Measurements from ENCODE around the gene ROBO3.

ROBO3 gene

GRCh38 chr11:124884340-124884739 lies 19.1 kb downstream of the ROBO3 start:
- H3K27ac ChIP-seq (ENCODE audit: low read length): no peak overlapping the region
- no peak for ATAC-seq (ENCODE audit: insufficient read depth, low read depth)
- H3K27me3 ChIP-seq (ENCODE audit: insufficient read depth, low read length, poor library complexity): peaks cover 3% of the 10 kb centered on the region
- H3K4me2 ChIP-seq (ENCODE audit: insufficient read depth, low read length): no peak overlapping the region
- H2AFZ ChIP-seq (ENCODE audit: low read depth, low read length): no peak overlapping the region
- H3K9ac ChIP-seq (ENCODE audit: low read depth, low read length): no peak overlapping the region
- H3K4me3 ChIP-seq (ENCODE audit: low read depth in 1 of 2, low read length in 2 of 2): no peak overlapping the region
- H4K20me1 ChIP-seq (ENCODE audit: insufficient read depth, low read length): no peaks in the 10 kb centered on the region; the same call in 1 of the 2 replicates
- TF ChIP-seq EZH2 (IDR thresholded peaks at IDR 0.05; ENCODE audit: borderline replicate concordance, low read depth, low read length, severe bottlenecking) (no peak), CTCF (IDR thresholded peaks at IDR 0.05; ENCODE audit: borderline replicate concordance, extremely low read depth, low read length, poor library complexity, severe bottlenecking) (no peak)
- no peaks in the 10 kb centered on the region for H3K36me3 ChIP-seq (ENCODE audit: insufficient read depth, low read length)
- no peaks in the 10 kb centered on the region for H3K79me2 ChIP-seq (ENCODE audit: insufficient read depth, low read length)
- DNase-seq: no peak
- H3K4me1 ChIP-seq (ENCODE audit: insufficient read depth, low read length): no peaks in the 10 kb centered on the region
- no peaks in the 10 kb centered on the region for H3K9me3 ChIP-seq (ENCODE audit: insufficient read depth, low read length, severe bottlenecking)

GRCh38 chr11:124884869-124885479 lies 19.7 kb downstream of the ROBO3 start:
- peaks cover 3% of the 10 kb centered on the region for H3K27me3 ChIP-seq (ENCODE audit: insufficient read depth, low read length, poor library complexity)
- TF ChIP-seq CTCF (IDR thresholded peaks at IDR 0.05; ENCODE audit: borderline replicate concordance, extremely low read depth, low read length, poor library complexity, severe bottlenecking) (no peak), EZH2 (IDR thresholded peaks at IDR 0.05; ENCODE audit: borderline replicate concordance, low read depth, low read length, severe bottlenecking) (no peak)
- no peak overlapping the region for H2AFZ ChIP-seq (ENCODE audit: low read depth, low read length)
- H3K9me3 ChIP-seq (ENCODE audit: insufficient read depth, low read length, severe bottlenecking): no peaks in the 10 kb centered on the region
- no peak overlapping the region for H3K9ac ChIP-seq (ENCODE audit: low read depth, low read length)
- no peak overlapping the region for H3K27ac ChIP-seq (ENCODE audit: low read length)
- H3K79me2 ChIP-seq (ENCODE audit: insufficient read depth, low read length): no peaks in the 10 kb centered on the region
- no peak overlapping the region for H3K4me3 ChIP-seq (ENCODE audit: low read depth in 1 of 2, low read length in 2 of 2)
- no peak for DNase-seq
- ATAC-seq (ENCODE audit: insufficient read depth, low read depth): no peak
- H3K4me2 ChIP-seq (ENCODE audit: insufficient read depth, low read length): no peak overlapping the region
- no peaks in the 10 kb centered on the region; the same call in 1 of the 2 replicates for H4K20me1 ChIP-seq (ENCODE audit: insufficient read depth, low read length)
- no peaks in the 10 kb centered on the region for H3K36me3 ChIP-seq (ENCODE audit: insufficient read depth, low read length)
- no peaks in the 10 kb centered on the region for H3K4me1 ChIP-seq (ENCODE audit: insufficient read depth, low read length)

- no peak overlapping the region for H3K4me2 ChIP-seq (ENCODE audit: insufficient read depth, low read length)
Observed at GRCh38 chr11:124886476-124886875, 21.2 kb downstream of the ROBO3 start.

More at GRCh38 chr11:124886476-124886875, 21.2 kb downstream of the ROBO3 start:
- DNase-seq (no peak), ATAC-seq (ENCODE audit: insufficient read depth, low read depth) (no peak)
- peaks cover 7% of the 10 kb centered on the region for H3K27me3 ChIP-seq (ENCODE audit: insufficient read depth, low read length, poor library complexity)
- no peak overlapping the region for H3K4me3 ChIP-seq (ENCODE audit: low read depth in 1 of 2, low read length in 2 of 2)
- no peak overlapping the region for H3K9ac ChIP-seq (ENCODE audit: low read depth, low read length)
- H4K20me1 ChIP-seq (ENCODE audit: insufficient read depth, low read length): no peaks in the 10 kb centered on the region
- no peaks in the 10 kb centered on the region for H3K79me2 ChIP-seq (ENCODE audit: insufficient read depth, low read length)
- TF ChIP-seq CTCF (IDR thresholded peaks at IDR 0.05; ENCODE audit: borderline replicate concordance, extremely low read depth, low read length, poor library complexity, severe bottlenecking) (no peak), EZH2 (IDR thresholded peaks at IDR 0.05; ENCODE audit: borderline replicate concordance, low read depth, low read length, severe bottlenecking) (no peak)
- H3K27ac ChIP-seq (ENCODE audit: low read length): no peak overlapping the region
- H3K4me1 ChIP-seq (ENCODE audit: insufficient read depth, low read length): no peaks in the 10 kb centered on the region
- no peak overlapping the region for H2AFZ ChIP-seq (ENCODE audit: low read depth, low read length)
- H3K9me3 ChIP-seq (ENCODE audit: insufficient read depth, low read length, severe bottlenecking): no peaks in the 10 kb centered on the region
- no peaks in the 10 kb centered on the region for H3K36me3 ChIP-seq (ENCODE audit: insufficient read depth, low read length)

Measured in DND-41 (cell line).